Hematopoietic multipotent progenitor cell (in vitro differentiated cells): ENCODE measurements around the gene FAM114A1. TPM values are rescaled to one million over a fixed set of nuclear protein-coding genes. Genes with fewer than 3 reads are reported as not detected.

Experiments
- DNase-seq, 3 donors: peaks; one replicate each; pipeline ENCODE4 v3.0.0-alpha.2; 2011 to 2015; ENCODE audit warnings: low read depth in 2 of 3, low spot score in 2 of 3
- small RNA-seq: library from RNA; depleted of rRNA; stranded (forward); fragments of <200 nt; gene quantifications from one replicate; pipeline ENCODE3, GENCODE V24; 2012
- total RNA-seq: library from RNA; depleted of rRNA; stranded (reverse); fragments of >200 nt; gene quantifications from one replicate; pipeline ENCODE4 v1.2.3, GENCODE V29; 2012

The FAM114A1 gene
- total RNA-seq, 1 donor, result 3.8 TPM

GRCh38 chr4:38990241-38990640, 122.6 kb downstream of the FAM114A1 start:
- no peak for DNase-seq

DNA sequence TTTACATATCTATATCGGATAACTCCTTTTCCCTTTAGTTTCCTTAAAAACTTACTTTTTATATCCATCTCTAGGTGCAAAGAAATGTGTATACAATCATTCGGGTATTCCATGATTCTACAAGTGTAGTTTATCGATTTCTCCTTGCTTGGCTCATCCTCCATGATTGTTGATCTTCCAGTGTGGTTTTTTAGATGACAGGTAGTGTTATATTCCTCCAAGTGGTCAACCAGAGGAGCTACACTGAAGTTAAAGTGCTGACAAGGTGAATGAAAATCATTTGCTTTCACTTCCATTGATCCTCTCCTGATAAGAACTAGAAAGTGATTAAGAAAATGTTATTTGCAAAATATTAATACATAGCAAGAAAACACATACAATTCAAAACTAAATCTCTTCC, 126.1 kb downstream of the FAM114A1 start:
- no peak for DNase-seq

DNA sequence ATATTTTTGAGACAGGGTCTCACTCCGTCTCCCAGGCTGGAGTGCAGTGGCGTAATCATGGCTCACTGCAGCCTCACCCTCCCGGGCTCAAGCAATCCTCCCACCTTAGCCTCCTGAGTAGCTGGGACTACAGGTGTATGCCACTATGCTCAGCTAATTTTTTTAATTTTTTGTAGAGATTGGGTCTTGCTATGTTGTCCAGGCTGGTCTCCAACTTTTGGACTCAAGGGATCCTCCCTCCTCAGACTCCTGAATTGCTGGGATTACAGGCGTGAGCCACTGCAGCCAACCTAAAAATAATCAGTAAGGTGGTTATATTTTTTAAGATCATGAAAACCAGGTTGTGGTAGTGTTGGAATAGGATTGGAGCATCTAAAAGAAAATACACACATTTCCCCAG, 126.5 kb downstream of the FAM114A1 start:
- no peak for DNase-seq

Small RNA genes lying within 50 kb of the gene (small RNA-seq; reads per million reads assigned to genes)
- 3.9 reads per million, percentile 84 among the genes with 10 or more reads in this experiment for gene MIR574

Other genes with a start within 250 kb of the FAM114A1 start
- 22.4 TPM for gene KLF3, start 203.6 kb upstream of the FAM114A1 start, total RNA-seq
- gene TLR10, start 84.8 kb upstream of the FAM114A1 start, total RNA-seq, result 0.27 TPM
- gene TLR1, start 63.0 kb upstream of the FAM114A1 start, total RNA-seq, result 13.2 TPM
- 4.3 TPM for gene TLR6, start 11.0 kb upstream of the FAM114A1 start, total RNA-seq
- 1.1 TPM for gene TMEM156, start 164.6 kb downstream of the FAM114A1 start, total RNA-seq
- gene KLHL5, start 194.4 kb downstream of the FAM114A1 start, total RNA-seq, result 34.2 TPM